GM21526 (cell line): ENCODE measurements around the gene MORF4L2.

Source experiments
- ATAC-seq: cut with Tn5 transposase; IDR thresholded peaks from one replicate; pipeline ENCODE4 v1.9.1; 2021; ENCODE audit warnings: moderate library complexity; ENCODE audit not compliant: unreplicated experiment, low FRiP score

MORF4L2 gene, protein sequence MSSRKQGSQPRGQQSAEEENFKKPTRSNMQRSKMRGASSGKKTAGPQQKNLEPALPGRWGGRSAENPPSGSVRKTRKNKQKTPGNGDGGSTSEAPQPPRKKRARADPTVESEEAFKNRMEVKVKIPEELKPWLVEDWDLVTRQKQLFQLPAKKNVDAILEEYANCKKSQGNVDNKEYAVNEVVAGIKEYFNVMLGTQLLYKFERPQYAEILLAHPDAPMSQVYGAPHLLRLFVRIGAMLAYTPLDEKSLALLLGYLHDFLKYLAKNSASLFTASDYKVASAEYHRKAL

DNA sequence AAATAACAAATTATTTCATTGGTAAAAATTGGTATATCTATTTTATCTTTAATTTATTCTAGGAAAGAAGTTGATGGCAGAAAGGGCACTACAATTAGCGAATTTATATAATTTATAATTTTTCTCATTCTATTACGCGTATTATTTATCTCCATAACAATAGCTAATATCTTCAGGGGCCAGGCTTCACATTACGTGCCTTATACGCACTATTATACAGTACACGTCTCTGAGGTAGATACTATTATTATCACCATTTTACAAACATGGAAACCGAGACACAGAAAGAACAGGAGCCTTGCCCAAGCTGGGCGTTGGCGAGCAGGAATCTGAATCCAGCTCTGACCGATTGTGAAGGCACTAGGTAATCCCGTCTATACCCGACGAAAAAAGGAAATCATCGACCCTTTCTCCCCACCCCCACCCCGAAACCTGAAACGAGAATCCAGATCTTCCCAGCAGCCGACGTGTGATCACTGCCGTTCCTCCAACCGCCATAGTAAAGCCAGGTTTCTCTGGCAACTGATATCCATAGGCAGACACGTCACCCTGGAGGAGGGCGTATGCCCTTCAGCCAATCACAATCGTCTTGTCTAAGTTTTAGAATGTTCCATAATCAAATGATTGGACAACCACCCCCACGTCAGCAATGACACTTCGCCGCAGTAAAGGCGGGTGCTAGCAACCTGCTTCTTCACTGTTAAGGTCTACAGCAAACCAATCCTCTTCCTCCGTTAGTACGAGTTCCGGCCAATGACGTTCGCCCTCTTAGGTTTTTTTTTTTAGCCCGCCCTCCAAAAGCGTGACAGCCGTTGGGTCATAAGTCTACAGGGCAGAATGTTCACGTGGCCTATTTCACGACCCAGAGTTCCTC is at the start of gene MORF4L2:
TSS of gene MORF4L2 (minus strand) at position 501 of the 874 bp plus-strand sequence. CDS start 9,672 bp downstream, outside the sequence.
- peak; percentile 90 for ATAC-seq

DNA sequence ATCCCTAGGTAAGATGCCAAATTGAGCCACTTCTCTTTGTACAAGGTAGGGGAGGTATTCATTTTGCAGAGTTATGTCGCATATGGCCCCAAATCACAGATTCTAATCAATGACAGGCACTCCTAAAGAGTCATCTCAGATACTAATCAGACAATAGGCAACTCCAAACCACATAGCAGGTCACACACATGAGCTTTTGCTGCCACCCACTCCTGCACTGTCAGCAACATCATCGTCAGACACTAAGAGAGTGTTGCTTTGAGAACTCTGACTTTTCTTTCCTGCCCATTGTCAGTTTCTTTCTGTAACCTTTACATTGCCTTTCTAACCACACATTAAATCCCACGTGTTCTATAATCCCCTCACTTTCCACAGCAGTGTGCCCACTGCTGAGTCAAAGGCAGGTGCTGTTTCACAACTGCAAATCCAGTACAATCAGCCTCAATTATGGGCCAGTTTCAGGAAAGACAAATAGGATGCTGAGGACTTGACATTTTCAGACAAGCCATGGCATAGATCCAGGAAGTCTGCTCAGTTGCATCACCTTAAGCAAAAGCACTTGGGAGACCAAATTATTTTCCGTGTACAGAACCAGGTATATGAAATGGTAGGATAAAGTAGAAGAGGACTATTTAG is 47.7 kb upstream of the MORF4L2 start:
- ATAC-seq = no peak

DNA sequence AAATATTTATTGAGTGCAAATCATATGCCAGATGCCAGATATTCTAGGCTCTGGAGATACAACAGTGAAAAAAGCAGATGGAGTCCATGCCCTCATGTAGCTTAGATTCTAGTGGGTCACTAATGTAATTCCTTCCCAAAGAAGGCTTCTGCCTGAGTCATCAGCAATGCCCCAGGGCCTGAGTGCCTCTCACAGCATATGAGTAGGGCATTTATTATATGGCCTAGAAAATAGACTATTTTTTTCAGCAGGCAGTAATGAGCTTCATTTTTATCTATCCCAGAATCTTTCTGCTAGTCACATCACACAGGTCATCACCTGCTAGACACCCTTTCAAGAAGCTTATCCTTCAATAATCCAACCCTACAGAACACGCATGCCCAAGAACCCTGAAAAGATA is 46.5 kb upstream of the MORF4L2 start:
- ATAC-seq = no peak

DNA sequence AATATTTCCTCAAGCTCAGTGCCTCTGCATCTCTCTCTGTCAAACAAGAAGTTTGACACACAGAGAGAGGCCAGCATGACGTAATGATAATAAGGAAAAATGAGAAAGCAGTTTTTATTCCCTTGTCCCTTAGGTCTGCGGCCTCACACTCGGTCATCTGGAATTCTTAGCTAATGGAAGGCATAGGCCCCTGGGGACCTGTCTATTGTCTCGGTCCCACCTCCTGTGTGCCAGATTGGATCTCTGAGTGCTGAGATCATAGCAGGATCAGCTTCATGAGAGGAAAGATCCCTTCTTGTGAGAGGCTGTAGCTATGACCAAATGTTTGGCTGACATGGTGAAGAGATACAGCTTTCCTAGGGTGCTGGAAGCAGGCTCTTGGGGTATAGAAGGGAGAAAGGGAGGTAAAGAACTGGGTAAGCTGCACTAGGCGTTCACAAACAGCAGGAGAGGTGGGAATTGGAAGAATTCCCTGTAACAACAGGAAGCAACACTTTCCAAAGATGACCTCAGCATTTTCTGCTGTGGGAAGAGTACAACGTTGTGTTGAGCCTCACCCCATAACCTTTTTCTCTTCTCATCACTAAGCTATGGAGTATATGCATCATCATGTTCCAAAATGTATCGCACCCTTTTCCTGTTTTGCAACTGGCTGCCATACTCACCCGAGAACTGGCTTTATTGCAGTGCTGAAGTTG is 44.4 kb upstream of the MORF4L2 start:
- ATAC-seq = no peak

DNA sequence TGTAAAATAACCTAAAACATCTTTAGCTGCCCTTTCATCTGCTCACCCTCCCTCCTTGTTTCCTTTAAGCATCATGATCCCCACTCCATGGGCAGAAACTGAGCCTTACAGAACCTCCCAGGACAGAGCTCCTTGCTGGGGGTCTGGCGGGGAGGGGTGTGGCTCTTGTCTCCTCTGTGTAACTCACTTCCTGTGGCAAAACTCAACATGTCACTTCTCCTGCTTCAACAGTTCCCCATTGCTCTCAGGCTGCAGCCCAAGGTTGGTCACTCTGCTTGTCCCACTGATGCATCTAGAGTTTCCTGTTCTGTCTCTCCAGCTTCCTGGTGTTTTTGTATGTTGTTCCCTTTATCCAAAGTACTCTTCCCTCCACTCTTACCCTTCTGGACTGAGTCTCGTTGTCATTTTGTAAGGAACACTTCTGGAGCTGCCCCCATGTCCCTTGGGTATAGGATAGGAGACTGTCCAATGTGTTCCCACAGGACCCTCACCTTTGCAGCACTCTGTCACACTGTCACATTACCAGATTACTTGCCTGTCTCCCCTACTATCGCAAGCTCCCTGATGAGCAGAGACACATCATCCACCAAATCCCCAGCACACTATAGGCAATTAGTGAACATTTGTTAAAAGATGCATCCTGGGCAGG is 43.8 kb upstream of the MORF4L2 start:
- ATAC-seq = no peak

DNA sequence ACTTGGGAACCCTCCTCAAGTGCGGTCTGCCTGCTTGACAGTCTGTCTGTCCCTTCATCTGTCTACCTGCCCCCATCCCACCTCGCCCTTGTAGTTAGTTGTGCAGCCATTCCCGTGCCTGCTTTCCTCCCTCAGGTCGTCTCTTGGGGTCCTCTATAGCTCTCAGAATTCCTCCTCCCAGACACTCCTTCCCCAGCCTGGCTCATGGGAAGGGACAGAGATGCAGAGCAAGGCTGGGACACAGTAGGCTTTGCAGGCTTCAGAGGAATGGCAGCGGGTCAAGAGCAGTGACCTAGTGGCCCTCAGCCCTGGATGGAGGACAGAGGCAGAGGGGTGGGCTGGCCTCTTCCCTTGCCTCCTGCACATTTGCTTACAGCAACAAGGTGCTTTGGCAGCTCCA is 42.5 kb upstream of the MORF4L2 start:
- ATAC-seq = no peak

DNA sequence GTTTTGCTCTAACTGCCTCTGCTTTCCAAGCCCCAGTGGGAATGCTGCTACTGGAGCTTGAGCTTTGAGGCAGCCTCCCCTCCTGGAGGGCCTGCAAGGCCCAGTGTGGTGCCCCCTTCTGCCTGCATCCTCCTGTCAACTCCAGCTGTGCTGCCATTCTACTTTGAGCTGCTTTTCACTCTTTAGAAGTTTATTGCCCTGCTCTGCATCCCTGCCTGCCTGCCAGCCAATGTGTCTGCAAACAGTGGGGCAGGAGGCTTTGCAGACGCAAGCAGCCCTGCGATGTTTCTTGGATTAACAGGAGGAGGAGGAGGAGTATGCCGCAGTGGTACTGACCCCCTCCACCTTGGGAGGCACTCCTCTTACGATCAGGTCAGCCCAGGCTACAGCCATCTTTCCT is 40.6 kb upstream of the MORF4L2 start:
- ATAC-seq = no peak

DNA sequence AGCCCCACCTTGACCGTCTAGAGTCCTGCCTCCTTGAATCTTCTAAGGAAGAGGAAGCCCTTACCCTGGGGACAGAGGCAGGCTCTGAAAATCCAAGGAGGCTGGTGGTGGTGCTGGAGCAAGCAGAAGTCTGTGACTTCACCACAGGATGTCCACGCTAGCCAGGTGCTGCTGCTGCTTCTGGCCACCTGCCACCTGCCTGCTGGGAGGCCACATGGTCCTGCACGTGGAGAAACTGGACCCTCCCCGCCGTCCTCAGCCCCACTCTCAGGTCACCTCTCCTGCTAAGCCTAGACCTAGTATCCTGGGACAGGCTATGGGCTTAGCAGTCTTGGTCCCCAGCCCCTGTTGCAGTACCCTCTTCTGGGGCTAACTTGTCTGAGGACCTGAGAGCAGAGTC is 40.0 kb upstream of the MORF4L2 start:
- no peak for ATAC-seq

DNA sequence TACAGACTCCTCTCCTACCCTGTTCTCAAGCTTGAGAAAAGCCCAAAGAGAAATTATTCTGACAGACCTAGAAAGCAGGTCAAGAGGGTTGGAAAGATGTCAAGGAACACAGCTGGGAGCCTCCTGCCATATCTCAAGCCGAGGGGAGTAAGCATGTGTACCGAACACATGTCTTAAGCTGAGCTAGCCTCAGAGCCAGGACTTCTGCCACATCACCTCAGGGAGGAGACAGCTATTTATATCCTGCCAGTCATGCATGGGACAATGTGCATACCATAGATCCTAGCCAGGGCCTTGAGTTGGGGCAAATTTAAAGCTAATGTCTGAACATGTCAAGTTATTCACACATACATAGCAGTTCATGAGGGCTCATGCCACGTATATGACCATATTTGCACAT is 36.0 kb upstream of the MORF4L2 start:
- no peak for ATAC-seq

DNA sequence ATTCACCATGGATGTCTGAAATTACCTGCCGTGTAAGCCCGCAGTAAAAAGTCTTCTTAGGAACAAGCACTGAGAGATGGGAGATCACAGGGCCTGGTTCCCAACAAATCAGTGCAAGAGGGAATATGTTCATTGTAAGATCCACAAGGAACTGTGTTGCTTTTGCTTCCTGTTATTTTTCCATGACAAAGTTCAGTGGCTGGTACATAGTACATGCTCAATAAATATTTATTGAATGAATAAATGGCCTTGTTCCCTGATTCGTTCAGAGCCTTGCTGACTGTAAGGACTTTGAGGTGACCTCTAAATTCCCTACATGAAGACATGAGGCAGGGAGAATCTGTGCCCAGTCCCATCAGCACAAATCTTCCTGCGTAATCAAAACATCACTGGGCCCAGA is 31.6 kb upstream of the MORF4L2 start:
- no peak for ATAC-seq

DNA sequence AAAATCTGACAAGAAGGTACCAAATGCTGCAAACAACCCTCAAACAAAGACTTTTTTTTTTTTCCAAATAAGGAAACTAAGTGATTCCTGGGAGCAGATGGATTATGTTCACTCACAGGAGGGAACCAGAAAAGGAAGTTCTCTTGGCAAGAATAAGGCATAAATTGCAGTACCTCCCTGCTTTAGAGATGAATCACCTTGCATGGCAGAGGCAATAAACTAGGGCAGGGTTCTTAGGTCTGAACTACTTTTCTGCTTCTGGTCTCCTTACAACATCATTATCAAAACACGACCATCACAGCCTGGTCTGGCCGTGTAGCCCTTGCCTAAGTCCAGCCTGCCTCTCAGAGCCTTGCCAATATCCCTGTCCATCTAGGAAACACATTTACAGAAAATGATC is 30.5 kb upstream of the MORF4L2 start:
- ATAC-seq = no peak

DNA sequence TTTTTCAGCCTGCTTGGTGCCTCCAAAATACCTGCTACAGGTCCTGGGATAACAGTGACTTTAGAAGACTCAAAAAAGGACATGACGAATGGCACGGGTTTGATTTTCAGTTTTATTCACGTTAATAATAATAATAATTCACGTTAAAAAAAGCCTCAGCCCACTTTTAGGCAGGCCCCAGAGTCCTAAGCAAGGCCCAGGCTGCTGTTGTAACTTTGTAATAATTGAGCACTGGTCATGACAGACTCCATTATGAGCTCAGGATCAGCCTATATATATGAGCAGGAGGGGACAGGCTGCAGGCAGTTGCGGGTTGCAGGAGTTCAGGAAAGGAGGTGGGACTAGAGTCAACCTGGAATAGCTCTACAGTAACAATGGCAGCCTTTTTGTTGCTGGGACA is 24.1 kb upstream of the MORF4L2 start, which contains the start of gene TMEM31:
TSS of gene TMEM31 (plus strand) at position 301 of the 400 bp plus-strand sequence. CDS start 1,350 bp downstream, outside the sequence.
- ATAC-seq = no peak

DNA sequence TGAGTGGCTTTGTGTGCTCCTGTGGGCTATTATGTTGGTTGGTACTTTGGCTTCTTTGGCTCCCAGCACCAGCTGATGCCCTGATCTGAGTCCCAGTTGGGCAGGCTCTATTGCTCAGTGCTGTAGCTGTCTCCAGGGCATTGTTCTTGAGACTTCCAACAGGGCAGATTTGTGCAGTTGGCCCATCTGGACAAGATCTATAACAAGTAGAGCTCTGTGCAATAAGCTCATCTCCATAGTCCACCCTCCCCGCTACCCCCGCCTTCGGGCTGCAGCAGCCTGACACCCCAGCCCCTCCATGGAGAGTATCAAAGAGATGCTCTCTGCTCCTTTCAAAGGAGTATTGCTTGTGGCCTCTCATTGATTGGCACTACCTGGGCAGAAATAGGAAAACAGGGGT is 18.4 kb upstream of the MORF4L2 start:
- no peak for ATAC-seq

DNA sequence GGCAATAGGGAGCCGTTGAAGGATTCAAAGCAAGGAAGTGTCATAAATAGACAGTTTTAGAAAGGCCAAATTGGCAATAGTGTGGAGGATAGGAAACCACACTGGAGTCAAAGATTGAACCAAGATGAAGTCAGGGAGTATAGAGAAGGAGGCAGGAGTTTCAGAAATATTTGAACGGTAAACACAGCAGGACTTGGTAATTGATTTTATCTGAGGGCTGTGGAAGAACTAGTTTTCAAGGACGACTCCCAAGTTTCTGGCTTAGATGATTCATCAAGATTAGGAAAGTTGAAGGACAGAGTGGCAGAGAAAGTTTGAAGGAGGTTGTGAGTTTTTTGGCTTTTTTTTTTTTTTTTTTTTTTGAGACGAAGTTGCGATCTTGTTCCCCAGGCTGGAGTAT is 12.7 kb upstream of the MORF4L2 start:
- no peak for ATAC-seq

DNA sequence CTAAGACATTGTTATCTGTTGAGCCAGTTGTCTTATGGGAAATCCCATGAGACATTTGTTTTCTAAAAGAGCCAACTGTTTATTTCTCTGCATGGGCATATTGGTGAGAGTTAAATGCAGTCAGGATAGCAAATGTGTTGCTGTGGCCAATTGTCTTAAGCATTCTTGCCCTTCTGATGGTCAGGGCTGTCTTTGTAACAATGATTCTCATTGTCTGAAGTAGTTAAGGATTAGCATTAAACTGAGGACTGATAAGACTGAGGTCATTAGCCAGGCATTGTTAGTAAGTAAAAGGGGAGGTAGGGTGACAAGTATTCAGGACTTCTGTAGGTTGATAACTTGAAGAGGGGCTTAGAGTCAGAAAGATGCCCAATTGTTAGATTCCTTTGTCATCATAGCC is 11.2 kb upstream of the MORF4L2 start:
- ATAC-seq = no peak

DNA sequence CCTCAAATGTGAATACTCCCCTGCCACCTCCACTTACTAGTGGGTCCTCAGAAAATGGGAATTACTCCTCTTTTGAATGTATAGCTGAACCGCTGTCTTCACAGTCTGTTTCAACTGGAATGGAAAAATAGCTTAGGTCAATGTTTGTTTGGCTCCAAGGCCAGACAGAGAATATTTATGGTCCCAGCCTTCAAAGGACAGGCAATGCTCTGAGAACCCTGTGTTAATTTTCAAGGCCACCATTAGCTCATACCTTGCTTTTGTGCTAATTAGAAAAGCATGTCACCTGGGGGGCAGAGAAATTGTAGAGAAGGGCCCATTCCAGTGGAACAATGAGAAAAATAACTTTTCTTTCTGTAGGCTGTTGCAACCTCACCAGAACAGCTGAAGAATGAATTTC is 4.6 kb upstream of the MORF4L2 start:
- ATAC-seq = no peak

DNA sequence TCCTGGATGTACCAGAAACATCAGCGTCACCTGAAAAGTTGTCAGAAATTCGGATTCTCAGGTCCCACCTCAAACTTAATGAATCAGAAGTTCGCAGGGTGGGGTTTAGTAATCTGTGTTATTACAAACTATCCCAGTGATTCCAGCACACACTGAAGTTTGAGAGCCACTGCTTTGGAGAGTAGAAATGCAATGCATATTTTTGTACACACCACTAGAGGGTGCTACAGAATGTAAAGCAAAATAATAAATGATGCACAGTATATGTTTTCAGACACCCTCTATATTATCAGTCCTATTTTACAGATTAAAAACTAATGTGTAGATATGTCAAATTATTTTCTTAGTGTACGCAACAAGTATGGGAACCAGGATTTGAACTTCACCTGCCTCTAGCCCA is 2.4 kb upstream of the MORF4L2 start:
- ATAC-seq = no peak

DNA sequence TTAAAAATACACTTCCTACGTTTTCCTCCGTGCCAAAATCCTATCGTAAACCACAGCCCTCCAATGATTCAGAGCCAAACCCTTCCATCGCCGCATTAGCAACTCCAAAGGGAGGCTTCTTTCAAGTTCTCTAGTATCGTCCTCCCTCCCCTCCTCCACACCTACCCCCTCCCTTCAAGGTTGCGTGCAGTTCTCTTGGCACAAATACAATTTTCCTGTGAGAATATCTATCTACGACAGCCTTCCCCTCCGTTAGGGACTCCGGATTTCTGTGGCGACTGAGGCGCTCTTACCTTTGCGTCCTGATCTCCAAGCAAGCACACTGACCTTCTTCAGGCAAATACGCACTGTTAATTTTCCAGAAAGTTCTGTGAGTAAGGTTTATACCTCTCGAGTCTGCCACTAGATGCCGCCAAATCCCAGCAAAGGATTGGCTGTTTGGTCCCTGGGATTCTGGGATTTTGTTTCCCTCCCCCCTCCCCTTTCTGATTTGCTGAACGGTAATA is 1.2 kb upstream of the MORF4L2 start:
- ATAC-seq = no peak

DNA sequence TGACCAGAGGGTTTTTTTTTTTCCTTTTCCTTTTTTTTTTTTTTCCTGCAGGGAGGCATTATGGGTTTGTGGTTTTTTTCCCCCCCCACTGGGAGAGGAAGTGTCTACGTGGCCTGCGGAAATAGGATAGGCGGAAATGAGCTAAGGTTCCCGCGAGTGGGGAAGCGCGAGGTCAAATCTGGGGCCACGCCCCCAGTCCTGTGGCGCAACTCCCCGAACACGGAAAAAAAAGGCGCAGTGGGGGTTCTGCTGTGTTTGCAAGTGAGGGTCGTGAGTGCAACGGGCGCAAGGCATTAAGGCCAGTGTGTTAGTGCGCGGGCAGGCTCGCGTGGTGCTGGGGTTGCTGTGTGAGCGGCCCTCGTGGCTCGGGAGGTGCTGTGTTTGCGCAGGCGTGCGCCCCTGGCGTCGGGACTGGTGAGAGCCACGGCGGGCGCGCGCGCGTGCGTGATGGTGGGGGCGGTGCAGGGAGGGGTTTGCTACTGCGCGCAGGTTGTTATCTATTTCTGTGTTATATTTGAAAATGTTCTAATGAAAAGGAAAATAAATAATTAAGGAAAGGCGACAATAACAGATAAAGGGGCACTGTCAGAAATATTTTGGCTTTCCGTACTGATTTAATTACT is 685 bp upstream of the MORF4L2 start:
- ATAC-seq = peak; percentile 56

DNA sequence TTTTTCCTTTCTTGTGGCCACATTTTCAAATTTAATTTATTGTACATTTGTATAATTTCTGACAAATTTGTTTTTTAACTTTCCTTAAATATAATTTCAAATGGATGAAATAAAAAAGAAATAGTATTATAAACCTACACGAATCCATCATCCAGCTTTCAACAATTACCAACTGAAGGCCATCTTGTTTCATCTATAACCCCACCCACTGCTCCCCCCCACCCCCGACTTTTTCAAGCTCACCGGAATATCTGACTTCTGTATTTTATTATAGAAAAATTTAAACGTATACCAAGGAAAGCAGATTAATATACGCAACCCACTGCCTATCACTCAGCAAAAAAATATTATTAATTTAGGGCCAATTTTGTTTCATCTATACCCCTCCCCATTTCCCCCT is 1.1 kb downstream of the MORF4L2 start:
- ATAC-seq = no peak
